ENCODE results near the gene HSPBP1.
"Not testable (repeated sequence)": the region's sequence is repeated elsewhere in the genome, so short reads cannot be mapped to it uniquely, and the experiment has no call there.

The HSPBP1 gene

GRCh38 chr19:55230780-55231179 is 49.1 kb downstream of the HSPBP1 start:
- no peak for DNase-seq

- no peak for DNase-seq
Measured at GRCh38 chr19:55230329-55230728, 49.6 kb downstream of the HSPBP1 start.

- DNase-seq, result no peak
Measured at GRCh38 chr19:55229789-55230182, 50.1 kb downstream of the HSPBP1 start.

- DNase-seq, result no peak
Measured at GRCh38 chr19:55229145-55229788, 50.6 kb downstream of the HSPBP1 start.

- DNase-seq, result no peak
Measured at GRCh38 chr19:55228403-55229031, 51.4 kb downstream of the HSPBP1 start, which contains the start of gene TMEM86B. TMEM86B (minus strand) TSS chr19:55228763; CDS start chr19:55228741, 22 bp downstream.

- no peak for DNase-seq
Measured at GRCh38 chr19:55228015-55228391, 51.9 kb downstream of the HSPBP1 start.

- no peak for DNase-seq
Measured at GRCh38 chr19:55227241-55228014, 52.5 kb downstream of the HSPBP1 start.

GRCh38 chr19:55226788-55227187 is 53.1 kb downstream of the HSPBP1 start:
- no peak for DNase-seq

- DNase-seq, result no peak
Measured at GRCh38 chr19:55226273-55226672, 53.6 kb downstream of the HSPBP1 start.

- no peak for DNase-seq
Measured at GRCh38 chr19:55225415-55225958, 54.4 kb downstream of the HSPBP1 start.

- DNase-seq, result not testable (repeated sequence)
Measured at GRCh38 chr19:55224679-55225414, 55.1 kb downstream of the HSPBP1 start.

- DNase-seq, result no peak
Measured at GRCh38 chr19:55224038-55224665, 55.8 kb downstream of the HSPBP1 start.

- no peak for DNase-seq
Measured at GRCh38 chr19:55223291-55224037, 56.4 kb downstream of the HSPBP1 start.

- DNase-seq, result no peak
Measured at GRCh38 chr19:55220525-55220924, 59.4 kb downstream of the HSPBP1 start.

- DNase-seq, result no peak
Measured at GRCh38 chr19:55216461-55217198, 63.3 kb downstream of the HSPBP1 start.

GRCh38 chr19:55213547-55213946 is 66.4 kb downstream of the HSPBP1 start:
- no peak for DNase-seq

GRCh38 chr19:55212447-55212846 is 67.5 kb downstream of the HSPBP1 start:
- no peak for DNase-seq
